HepG2 (cell line): ENCODE measurements around the gene NISCH.

ENCODE experiments used
- IKZF1 ChIP-seq: fragments of 450-650 bp; IDR thresholded peaks from 2 replicates; pipeline ENCODE4 v1.7.1; 2016
- RBM39 ChIP-seq: fragments of 200-400 bp; formaldehyde crosslinking; IDR thresholded peaks from one replicate; pipeline ENCODE4 v1.6.1; 2018; ENCODE audit warnings: antibody characterized with exemption, mild to moderate bottlenecking, low read depth, low read length; ENCODE audit not compliant: poor library complexity, severe bottlenecking
- SRF ChIP-seq: IDR thresholded peaks from 2 replicates; pipeline ENCODE4 v1.6.1; 2011; ENCODE audit warnings: mild to moderate bottlenecking, low read depth, low read length, moderate library complexity
- TBL1XR1 ChIP-seq: fragments of 150-350 bp; IDR thresholded peaks from 2 replicates; pipeline ENCODE4 v1.6.1; 2014; ENCODE audit warnings: borderline replicate concordance, low read length; ENCODE audit not compliant: partially characterized antibody
- ZNF318 ChIP-seq: sonication (generic); formaldehyde crosslinking; IDR thresholded peaks from 2 replicates; pipeline ENCODE4 v1.4.0; 2020; ENCODE audit warnings: mild to moderate bottlenecking, missing genetic modification reagents
- ZSCAN9 ChIP-seq: IDR thresholded peaks from 2 replicates; pipeline ENCODE4 v1.6.1; 2016; ENCODE audit warnings: borderline replicate concordance
- TF ChIP-seq, protein P1 (sequence below): sonication (generic); formaldehyde crosslinking; IDR thresholded peaks from 2 replicates; pipeline ENCODE4 v1.4.0; 2020; ENCODE audit warnings: missing genetic modification reagents, borderline replicate concordance
- TF ChIP-seq, protein P2 (sequence below): sonication (generic); formaldehyde crosslinking; IDR thresholded peaks from 2 replicates; pipeline ENCODE4 v1.5.0; 2020; ENCODE audit warnings: mild to moderate bottlenecking, missing genetic modification reagents, moderate library complexity
- TF ChIP-seq, protein P3 (sequence below): sonication (generic); formaldehyde crosslinking; conservative IDR thresholded peaks from 2 replicates; pipeline ENCODE4 v1.8.1; 2023; ENCODE audit warnings: missing genetic modification reagents
- TF ChIP-seq, protein P4 (sequence below), 2 experiments: sonication (generic) in 1 of 2; formaldehyde crosslinking in 1 of 2; IDR thresholded peaks; 2 replicates each; pipeline versions ENCODE4 v1.4.0 to v1.6.1; 2018 to 2020; ENCODE audit warnings: missing genetic modification reagents in 2 of 2, borderline replicate concordance in 1 of 2, low read depth in 1 of 2, mild to moderate bottlenecking in 1 of 2, missing biosample characterization in 1 of 2

GRCh38 chr3:52492059-52492458 is 36.7 kb downstream of the NISCH start:
- no peak for TF ChIP-seq IKZF1
- TF ChIP-seq ZNF318: no peak
- TF ChIP-seq TBL1XR1: no peak
- TF ChIP-seq, protein P1, sequence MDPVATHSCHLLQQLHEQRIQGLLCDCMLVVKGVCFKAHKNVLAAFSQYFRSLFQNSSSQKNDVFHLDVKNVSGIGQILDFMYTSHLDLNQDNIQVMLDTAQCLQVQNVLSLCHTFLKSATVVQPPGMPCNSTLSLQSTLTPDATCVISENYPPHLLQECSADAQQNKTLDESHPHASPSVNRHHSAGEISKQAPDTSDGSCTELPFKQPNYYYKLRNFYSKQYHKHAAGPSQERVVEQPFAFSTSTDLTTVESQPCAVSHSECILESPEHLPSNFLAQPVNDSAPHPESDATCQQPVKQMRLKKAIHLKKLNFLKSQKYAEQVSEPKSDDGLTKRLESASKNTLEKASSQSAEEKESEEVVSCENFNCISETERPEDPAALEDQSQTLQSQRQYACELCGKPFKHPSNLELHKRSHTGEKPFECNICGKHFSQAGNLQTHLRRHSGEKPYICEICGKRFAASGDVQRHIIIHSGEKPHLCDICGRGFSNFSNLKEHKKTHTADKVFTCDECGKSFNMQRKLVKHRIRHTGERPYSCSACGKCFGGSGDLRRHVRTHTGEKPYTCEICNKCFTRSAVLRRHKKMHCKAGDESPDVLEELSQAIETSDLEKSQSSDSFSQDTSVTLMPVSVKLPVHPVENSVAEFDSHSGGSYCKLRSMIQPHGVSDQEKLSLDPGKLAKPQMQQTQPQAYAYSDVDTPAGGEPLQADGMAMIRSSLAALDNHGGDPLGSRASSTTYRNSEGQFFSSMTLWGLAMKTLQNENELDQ (CRISPR knock-in tag): no peak
- TF ChIP-seq RBM39: no peak
- TF ChIP-seq, protein P2, sequence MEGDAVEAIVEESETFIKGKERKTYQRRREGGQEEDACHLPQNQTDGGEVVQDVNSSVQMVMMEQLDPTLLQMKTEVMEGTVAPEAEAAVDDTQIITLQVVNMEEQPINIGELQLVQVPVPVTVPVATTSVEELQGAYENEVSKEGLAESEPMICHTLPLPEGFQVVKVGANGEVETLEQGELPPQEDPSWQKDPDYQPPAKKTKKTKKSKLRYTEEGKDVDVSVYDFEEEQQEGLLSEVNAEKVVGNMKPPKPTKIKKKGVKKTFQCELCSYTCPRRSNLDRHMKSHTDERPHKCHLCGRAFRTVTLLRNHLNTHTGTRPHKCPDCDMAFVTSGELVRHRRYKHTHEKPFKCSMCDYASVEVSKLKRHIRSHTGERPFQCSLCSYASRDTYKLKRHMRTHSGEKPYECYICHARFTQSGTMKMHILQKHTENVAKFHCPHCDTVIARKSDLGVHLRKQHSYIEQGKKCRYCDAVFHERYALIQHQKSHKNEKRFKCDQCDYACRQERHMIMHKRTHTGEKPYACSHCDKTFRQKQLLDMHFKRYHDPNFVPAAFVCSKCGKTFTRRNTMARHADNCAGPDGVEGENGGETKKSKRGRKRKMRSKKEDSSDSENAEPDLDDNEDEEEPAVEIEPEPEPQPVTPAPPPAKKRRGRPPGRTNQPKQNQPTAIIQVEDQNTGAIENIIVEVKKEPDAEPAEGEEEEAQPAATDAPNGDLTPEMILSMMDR (CRISPR knock-in tag): no peak
- TF ChIP-seq ZSCAN9: no peak
- TF ChIP-seq, protein P3, sequence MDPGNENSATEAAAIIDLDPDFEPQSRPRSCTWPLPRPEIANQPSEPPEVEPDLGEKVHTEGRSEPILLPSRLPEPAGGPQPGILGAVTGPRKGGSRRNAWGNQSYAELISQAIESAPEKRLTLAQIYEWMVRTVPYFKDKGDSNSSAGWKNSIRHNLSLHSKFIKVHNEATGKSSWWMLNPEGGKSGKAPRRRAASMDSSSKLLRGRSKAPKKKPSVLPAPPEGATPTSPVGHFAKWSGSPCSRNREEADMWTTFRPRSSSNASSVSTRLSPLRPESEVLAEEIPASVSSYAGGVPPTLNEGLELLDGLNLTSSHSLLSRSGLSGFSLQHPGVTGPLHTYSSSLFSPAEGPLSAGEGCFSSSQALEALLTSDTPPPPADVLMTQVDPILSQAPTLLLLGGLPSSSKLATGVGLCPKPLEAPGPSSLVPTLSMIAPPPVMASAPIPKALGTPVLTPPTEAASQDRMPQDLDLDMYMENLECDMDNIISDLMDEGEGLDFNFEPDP (CRISPR knock-in tag): no peak
- TF ChIP-seq SRF: no peak
- TF ChIP-seq, protein P4, sequence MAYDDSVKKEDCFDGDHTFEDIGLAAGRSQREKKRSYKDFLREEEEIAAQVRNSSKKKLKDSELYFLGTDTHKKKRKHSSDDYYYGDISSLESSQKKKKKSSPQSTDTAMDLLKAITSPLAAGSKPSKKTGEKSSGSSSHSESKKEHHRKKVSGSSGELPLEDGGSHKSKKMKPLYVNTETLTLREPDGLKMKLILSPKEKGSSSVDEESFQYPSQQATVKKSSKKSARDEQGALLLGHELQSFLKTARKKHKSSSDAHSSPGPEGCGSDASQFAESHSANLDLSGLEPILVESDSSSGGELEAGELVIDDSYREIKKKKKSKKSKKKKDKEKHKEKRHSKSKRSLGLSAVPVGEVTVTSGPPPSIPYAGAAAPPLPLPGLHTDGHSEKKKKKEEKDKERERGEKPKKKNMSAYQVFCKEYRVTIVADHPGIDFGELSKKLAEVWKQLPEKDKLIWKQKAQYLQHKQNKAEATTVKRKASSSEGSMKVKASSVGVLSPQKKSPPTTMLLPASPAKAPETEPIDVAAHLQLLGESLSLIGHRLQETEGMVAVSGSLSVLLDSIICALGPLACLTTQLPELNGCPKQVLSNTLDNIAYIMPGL (CRISPR knock-in tag; IDR thresholded peaks at IDR 0.05; ENCODE audit: borderline replicate concordance in 1 of 2, low read depth in 1 of 2): no peak
